Measurements from ENCODE around the gene DNAH6.
"Not testable (repeated sequence)": the region's sequence is repeated elsewhere in the genome, so short reads cannot be mapped to it uniquely, and the experiment has no call there.

The DNAH6 gene

GRCh38 chr2:84516234-84516986 is at the start of gene DNAH6:
TSS of gene DNAH6 (plus strand) at chr2:84516498. CDS start at chr2:84517827, 1,329 bp downstream.
- DNase-seq, result peak; percentile 94 to 95

- DNase-seq, result no peak
Measured at GRCh38 chr2:84467389-84467788, 48.9 kb upstream of the DNAH6 start.

GRCh38 chr2:84472423-84472822 is 43.9 kb upstream of the DNAH6 start:
- not testable (repeated sequence) for DNase-seq

- no peak for DNase-seq
Measured at GRCh38 chr2:84472856-84473565, 43.3 kb upstream of the DNAH6 start.

GRCh38 chr2:84474176-84474575 is 42.1 kb upstream of the DNAH6 start:
- DNase-seq, result no peak

GRCh38 chr2:84477886-84478285 is 38.4 kb upstream of the DNAH6 start:
- no peak for DNase-seq

- DNase-seq, result no peak
Measured at GRCh38 chr2:84478867-84479266, 37.4 kb upstream of the DNAH6 start.

- DNase-seq, result no peak
Measured at GRCh38 chr2:84481702-84482101, 34.6 kb upstream of the DNAH6 start.

- DNase-seq, result no peak
Measured at GRCh38 chr2:84482603-84483002, 33.7 kb upstream of the DNAH6 start.

- no peak for DNase-seq
Measured at GRCh38 chr2:84483320-84483719, 33.0 kb upstream of the DNAH6 start.

- DNase-seq, result no peak
Measured at GRCh38 chr2:84486441-84487115, 29.7 kb upstream of the DNAH6 start.

- no peak for DNase-seq
Measured at GRCh38 chr2:84487298-84487996, 28.9 kb upstream of the DNAH6 start.

GRCh38 chr2:84491256-84491655 is 25.0 kb upstream of the DNAH6 start:
- DNase-seq, result no peak

- DNase-seq, result no peak
Measured at GRCh38 chr2:84491741-84492140, 24.6 kb upstream of the DNAH6 start.

- DNase-seq, result peak in 1 of 2 experiments; percentile 4
Measured at GRCh38 chr2:84492571-84492970, 23.7 kb upstream of the DNAH6 start.

- DNase-seq, result no peak
Measured at GRCh38 chr2:84493514-84493913, 22.8 kb upstream of the DNAH6 start.

GRCh38 chr2:84494070-84494469 is 22.2 kb upstream of the DNAH6 start:
- no peak for DNase-seq

GRCh38 chr2:84495539-84496146 is 20.7 kb upstream of the DNAH6 start:
- DNase-seq, result peak; percentile 54 to 57

- DNase-seq, result no peak
Measured at GRCh38 chr2:84496386-84496785, 19.9 kb upstream of the DNAH6 start.

GRCh38 chr2:84497285-84497684 is 19.0 kb upstream of the DNAH6 start:
- no peak for DNase-seq

- DNase-seq, result no peak
Measured at GRCh38 chr2:84498150-84498799, 18.0 kb upstream of the DNAH6 start.

- not testable (repeated sequence) for DNase-seq
Measured at GRCh38 chr2:84511024-84511423, 5.3 kb upstream of the DNAH6 start.
